DMS53 treated with DMSO at 0.1 percent for 48 hours (cell line): ENCODE measurements around the gene TRAF4.
"Not testable (repeated sequence)": the region's sequence is repeated elsewhere in the genome, so short reads cannot be mapped to it uniquely, and the experiment has no call there.

ENCODE experiments used
- DNase-seq: peaks from one replicate; lab custom pipeline; 2025; ENCODE audit not compliant: unreplicated experiment; lab: John Stamatoyannopoulos, UW

The TRAF4 gene

GRCh38 chr17:28777178-28777577, 33.4 kb downstream of the TRAF4 start:
- no peak for DNase-seq

GRCh38 chr17:28779601-28780000, 35.8 kb downstream of the TRAF4 start:
- DNase-seq: not testable (repeated sequence)

- no peak for DNase-seq
Measured at GRCh38 chr17:28783161-28783560, 39.4 kb downstream of the TRAF4 start.

- DNase-seq: no peak
Measured at GRCh38 chr17:28788100-28788499, 44.3 kb downstream of the TRAF4 start.

GRCh38 chr17:28792877-28793661, 49.3 kb downstream of the TRAF4 start:
- DNase-seq: no peak

- not testable (repeated sequence) for DNase-seq
Measured at GRCh38 chr17:28794846-28795441, 51.1 kb downstream of the TRAF4 start.

- no peak for DNase-seq
Measured at GRCh38 chr17:28796062-28796461, 52.3 kb downstream of the TRAF4 start.
